HG03175 (cell line): ENCODE data around the gene CACNA1A.
"Not testable (repeated sequence)": the region's sequence is repeated elsewhere in the genome, so short reads cannot be mapped to it uniquely, and the experiment has no call there.

ENCODE experiments used
- ATAC-seq: cut with Tn5 transposase; IDR thresholded peaks from one replicate; pipeline ENCODE4 v1.9.1; 2021; ENCODE audit warnings: mild to moderate bottlenecking, moderate library complexity; ENCODE audit not compliant: unreplicated experiment

Gene CACNA1A

DNA sequence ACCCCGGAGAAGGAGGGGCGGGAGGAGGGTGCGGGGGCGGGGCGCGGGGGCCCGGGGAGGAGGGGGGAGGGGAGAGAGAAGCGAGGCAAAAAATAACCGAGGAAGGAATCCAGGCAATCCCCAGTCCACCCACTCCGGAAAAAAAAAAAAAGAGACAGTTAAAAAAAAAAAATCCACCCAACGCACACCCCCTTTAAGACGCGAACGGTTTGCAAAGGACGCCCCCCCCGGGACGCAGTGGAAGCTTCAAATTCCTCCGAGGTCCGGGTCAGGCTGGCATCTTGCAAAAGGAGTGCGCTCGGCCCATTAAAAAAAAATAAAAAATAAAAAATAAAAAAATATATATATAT is at the start of gene CACNA1A:
CACNA1A (minus strand) TSS at position 9 of the 350 bp plus-strand sequence. CDS start 255 bp downstream, outside the sequence.
- ATAC-seq, result no peak

DNA sequence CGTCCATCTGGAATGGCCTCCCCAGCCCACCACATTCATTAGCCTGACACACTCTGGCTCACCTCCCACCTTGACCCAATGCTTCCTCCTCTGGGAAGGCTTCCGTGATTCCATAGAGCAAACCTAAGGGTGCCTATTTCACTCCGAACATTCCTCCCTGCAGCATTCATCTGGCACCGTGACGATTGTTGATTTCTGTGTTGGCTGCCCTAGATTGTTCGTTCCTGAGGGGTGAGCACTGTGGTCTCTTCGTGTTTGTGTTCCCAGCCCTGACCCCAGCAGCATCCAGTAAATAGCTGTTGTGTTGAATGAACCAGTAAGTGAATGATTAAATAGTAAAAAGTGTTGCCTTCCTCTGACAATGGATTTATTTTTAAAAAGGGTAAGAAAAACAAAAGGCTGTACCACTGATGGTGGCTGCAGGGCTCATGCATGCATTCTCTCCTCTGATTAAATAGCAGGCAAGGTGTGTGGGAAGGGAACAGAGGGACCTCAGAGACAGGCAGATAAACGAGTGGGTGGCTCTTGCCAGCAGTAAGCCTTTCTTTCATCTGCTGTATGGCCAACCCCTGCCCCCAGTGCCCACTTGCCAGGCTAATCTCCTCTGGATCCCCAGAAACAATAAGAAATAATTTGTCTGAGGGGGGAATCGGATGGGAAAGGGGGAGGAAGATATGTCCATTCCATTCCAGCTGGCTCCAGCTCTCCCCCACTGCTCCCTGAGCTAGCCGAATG is 48.4 kb upstream of the CACNA1A start:
- ATAC-seq, result no peak

DNA sequence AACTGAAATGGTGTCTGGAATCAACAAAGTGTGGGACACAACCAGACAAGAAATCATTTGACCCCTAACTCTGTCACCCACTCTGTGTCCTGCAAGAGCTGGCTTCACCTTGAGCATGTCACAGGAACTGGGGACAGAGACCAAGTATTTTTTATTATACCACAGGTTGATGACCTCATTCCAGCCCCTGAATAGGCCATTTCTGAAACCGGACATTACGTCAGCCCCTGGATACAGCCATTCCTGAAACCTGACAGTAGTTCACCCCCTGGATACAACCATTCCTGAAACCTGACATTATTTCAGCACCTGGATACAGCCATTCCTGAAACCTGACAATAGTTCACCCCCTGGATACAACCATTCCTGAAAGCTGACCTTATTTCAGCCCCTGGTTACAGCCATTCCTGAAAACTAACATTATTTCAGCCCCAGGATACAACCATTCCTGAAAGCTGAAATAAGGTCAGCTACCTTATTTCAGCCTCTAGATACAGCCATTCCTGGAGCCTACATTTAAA is 47.7 kb upstream of the CACNA1A start:
- no peak for ATAC-seq

DNA sequence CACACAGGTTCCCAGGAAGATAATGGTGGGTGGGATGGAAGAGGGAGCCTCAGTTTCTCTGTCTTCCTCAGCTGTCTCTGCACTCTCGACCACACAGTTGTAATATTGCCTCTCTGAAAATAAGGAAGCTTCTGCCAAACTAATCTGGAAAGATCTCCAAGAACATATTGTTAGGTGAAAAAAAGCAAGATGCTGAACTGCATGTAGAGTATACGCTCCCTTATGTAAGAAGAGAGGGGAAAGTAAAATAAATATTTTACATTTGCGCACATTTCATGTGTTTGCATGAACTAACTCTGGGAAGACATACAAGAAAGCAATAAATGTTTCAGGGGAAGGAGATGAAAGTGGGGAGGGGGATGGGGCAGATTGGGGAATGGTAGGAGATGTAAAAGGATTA is 41.9 kb upstream of the CACNA1A start:
- ATAC-seq, result no peak

GRCh38 chr19:13547102-13547501 is 40.8 kb upstream of the CACNA1A start:
- no peak for ATAC-seq

- no peak for ATAC-seq
Measured at GRCh38 chr19:13544423-13544822, 38.1 kb upstream of the CACNA1A start.

DNA sequence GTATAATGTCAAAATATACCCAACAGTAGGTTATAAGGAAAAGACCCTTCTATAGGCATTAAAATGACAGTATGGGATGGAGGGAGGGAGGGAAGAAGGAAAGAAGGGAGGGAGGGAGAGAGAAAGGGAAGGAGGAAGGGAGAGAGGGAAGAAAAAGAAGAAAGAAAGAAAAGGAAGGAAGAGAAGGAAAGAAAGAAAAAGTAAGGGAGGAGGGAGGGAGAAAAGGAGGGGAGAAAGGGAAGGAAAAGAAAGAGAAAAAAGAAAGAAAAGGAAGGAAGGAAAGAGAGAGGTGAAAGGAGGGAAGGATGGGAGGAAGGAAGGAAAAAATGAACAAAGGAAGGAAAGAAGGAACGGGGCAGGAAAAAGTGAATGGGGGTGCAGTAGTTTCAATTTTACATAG is 35.3 kb upstream of the CACNA1A start:
- no peak for ATAC-seq

GRCh38 chr19:13539332-13539731 is 33.1 kb upstream of the CACNA1A start:
- no peak for ATAC-seq

DNA sequence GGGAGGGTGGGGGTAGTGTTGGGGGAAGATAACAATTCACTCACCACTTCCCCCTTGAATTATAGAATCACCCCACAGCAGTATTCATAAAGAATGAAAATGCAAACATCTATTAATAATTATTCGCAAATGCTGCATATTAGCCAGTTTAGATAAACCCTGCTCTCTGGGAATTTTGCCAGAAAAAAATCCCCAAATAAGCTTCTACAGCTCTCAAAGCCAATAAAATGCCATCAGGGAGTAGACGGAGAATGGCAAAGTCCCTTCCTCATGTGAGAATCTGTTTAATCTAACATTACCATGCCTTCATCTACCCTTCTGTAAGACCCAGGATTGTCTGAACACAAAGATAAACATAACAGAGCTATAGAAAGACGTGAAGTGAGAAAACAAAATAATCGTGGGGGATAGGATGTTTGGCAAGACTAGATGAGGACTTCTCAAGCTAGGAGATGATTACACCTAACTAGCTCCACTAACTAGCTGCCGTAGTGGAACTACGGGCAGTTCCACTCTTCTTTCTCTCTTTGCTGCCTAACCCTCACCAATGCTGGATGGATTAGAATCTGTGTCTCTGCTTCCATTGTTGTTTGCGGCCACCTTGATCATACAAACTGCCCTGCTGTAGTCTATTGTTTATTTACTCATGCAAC is 32.4 kb upstream of the CACNA1A start:
- no peak for ATAC-seq

DNA sequence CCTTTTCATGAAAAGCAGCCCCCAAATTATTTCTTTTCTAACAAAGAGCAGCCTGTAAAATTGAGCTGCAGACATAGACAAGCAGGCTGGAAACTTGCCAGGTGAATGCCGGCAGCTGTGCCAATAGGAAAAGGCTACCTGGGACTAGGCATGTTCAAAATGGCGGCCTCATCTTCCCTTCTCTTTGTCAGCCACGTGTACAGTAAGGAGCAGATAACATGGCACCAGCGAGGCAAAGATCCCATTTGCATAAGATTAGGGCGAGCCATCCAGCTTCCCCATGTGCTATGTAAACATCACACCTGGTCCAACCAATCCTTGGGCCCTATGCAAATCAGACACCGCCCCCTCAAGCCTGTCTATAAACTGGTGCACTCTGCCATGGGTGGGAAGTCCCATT is 31.2 kb upstream of the CACNA1A start:
- ATAC-seq, result no peak

DNA sequence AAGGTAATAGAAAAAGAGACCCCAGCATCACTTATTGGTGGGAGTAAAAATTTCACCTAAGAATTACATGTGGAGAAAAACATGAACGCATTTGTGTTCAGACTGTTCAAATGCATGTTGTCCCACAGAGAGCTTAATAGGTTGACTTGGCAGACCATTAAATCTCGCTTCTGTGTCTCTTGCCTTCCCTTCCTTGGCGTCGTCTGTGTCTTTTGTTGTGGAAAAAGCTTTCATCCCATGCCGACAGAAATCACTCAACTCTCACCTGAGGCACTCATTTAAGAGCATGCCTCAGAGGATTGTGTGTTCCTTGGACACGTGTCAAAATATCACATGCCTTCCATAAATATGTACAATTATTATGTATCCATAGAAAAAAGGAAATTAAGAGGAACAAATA is 24.4 kb upstream of the CACNA1A start:
- ATAC-seq, result no peak

GRCh38 chr19:13529721-13530120 is 23.4 kb upstream of the CACNA1A start:
- ATAC-seq, result not testable (repeated sequence)

DNA sequence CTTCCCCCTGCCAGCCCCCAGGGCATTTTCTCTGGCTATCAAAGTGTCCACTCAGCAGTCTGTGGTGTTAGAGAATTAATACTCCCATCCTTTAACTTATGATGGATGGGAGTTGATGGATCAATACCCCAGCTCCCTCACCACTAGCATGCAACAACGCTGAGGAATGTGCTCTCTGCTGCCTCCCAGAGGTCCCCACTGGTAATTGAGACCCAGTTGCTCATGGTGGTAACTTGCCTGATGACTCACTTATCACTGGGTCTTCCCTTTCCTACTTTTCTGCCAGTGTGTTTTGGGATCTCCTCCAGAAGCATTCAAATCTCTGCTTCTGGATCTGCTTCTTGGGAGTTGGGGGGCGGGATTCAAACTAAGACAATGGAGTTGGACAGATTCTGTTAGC is 20.3 kb upstream of the CACNA1A start:
- ATAC-seq, result no peak

DNA sequence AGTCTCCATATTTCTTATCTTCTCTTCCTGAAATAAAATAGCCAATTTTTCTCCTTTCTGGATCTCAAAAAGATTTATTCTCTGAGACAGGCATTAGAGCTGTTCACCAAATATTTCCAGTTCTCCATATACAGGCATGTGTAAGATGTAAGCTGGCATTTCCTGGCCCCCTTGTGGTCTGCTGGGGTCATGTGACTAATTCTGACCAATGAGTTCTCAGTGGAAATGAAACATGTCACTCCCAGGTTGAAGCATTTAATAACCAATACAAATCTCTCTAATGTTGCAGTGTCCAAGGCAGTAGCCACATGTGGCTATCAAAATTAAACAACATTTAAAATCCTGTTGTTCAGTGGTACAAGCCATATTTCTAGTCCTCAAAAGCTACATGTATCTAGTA is 14.8 kb upstream of the CACNA1A start:
- no peak for ATAC-seq

GRCh38 chr19:13511947-13512346 is 5.7 kb upstream of the CACNA1A start:
- no peak for ATAC-seq

DNA sequence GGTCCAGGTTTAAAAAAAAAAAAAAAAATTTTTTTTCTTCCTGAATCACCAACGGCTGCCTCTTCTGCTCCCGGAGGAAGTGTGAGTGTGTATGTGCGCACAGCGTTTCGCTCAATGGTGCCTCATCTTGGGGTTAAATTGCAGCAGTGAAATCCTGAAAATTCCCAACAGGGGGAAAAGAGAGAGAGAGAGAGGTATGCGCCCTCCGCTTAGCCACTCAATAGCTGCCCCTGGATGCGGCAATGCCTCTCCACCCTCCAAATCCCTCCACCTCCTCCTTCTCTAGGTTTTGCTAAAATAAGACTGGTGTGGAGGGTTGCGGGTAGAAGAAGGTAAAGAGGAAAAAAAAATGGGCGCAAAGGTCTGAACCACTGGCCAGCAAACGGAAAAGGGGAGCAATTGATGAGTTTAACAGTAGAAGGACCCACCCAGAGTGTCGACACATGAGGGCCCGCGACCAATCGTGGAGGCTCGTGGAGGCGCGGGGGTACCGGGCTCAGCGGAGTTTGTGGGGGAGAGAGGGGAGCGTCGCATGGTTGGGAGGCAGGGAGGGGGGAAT is 853 bp upstream of the CACNA1A start:
- no peak for ATAC-seq

- ATAC-seq, result no peak
Measured at GRCh38 chr19:13505761-13506470, 363 bp downstream of the CACNA1A start.

DNA sequence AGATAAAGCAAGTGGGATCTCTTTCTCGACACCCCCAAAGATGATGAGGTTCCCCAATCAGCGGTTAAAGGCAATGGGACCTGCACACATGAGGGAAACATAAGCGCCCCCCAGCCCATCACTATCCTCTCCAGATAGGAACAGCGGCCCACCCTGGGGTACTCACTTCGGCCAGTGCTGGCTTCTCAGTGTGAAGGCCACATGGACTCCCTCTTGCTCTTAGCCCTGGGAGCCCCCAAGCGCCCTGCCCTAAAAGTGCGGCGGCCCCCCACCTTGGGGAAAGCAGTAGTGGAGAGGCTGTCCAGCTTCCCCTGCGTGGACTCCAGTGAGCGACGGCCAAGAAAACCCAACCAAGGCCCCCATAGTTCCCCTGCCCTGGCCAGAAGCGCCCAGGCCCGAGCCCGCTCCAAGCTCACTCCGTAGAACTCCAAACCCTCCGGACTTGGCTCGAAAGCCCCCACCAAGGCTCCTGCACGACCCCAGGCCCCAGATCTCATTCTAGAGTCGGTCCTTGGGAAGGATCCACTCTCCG is 1.0 kb downstream of the CACNA1A start:
- no peak for ATAC-seq

- ATAC-seq, result no peak
Measured at GRCh38 chr19:13503570-13504235, 2.6 kb downstream of the CACNA1A start.

GRCh38 chr19:13502231-13502630 is 4.0 kb downstream of the CACNA1A start:
- ATAC-seq, result no peak

- no peak for ATAC-seq
Measured at GRCh38 chr19:13499692-13500091, 6.6 kb downstream of the CACNA1A start.
